HL-60 (cell line): ENCODE data around the gene MAMSTR.

Experiments used
- POLR2AphosphoS5 ChIP-seq: IDR thresholded peaks from 2 replicates; pipeline ENCODE4 v1.6.1; 2012; ENCODE audit warnings: low read depth
- TF ChIP-seq, protein P1 (sequence below): IDR thresholded peaks from one replicate; pipeline ENCODE4 v1.5.1; 2011; ENCODE audit warnings: low read length, control low read depth, inconsistent platforms; ENCODE audit not compliant: insufficient read depth
- TF ChIP-seq, protein P2 (sequence below): IDR thresholded peaks from 2 replicates; pipeline ENCODE4 v1.6.1; 2012; ENCODE audit warnings: low read depth; ENCODE audit not compliant: insufficient replicate concordance

DNA sequence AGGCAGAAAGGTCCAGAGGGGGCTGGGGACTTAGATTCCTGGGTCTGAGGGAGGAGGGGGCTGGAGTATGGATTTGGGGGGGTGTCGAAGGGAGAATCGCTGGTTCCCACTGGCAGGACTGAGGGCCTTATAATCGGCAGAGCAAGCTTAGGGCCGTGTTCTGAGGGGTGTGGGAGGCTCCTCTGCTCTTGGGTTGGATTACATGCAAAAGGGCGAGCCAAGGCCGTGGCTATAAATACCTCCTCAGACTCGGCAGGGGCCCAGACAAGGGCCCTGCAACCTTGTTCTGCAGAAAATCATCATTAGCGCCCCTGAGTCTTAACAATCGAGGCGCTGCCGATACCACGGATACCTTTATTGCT lies 707 bp upstream of the MAMSTR start:
- TF ChIP-seq, protein P1, sequence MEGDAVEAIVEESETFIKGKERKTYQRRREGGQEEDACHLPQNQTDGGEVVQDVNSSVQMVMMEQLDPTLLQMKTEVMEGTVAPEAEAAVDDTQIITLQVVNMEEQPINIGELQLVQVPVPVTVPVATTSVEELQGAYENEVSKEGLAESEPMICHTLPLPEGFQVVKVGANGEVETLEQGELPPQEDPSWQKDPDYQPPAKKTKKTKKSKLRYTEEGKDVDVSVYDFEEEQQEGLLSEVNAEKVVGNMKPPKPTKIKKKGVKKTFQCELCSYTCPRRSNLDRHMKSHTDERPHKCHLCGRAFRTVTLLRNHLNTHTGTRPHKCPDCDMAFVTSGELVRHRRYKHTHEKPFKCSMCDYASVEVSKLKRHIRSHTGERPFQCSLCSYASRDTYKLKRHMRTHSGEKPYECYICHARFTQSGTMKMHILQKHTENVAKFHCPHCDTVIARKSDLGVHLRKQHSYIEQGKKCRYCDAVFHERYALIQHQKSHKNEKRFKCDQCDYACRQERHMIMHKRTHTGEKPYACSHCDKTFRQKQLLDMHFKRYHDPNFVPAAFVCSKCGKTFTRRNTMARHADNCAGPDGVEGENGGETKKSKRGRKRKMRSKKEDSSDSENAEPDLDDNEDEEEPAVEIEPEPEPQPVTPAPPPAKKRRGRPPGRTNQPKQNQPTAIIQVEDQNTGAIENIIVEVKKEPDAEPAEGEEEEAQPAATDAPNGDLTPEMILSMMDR: no peak
- TF ChIP-seq POLR2AphosphoS5: no peak
- TF ChIP-seq, protein P2, sequence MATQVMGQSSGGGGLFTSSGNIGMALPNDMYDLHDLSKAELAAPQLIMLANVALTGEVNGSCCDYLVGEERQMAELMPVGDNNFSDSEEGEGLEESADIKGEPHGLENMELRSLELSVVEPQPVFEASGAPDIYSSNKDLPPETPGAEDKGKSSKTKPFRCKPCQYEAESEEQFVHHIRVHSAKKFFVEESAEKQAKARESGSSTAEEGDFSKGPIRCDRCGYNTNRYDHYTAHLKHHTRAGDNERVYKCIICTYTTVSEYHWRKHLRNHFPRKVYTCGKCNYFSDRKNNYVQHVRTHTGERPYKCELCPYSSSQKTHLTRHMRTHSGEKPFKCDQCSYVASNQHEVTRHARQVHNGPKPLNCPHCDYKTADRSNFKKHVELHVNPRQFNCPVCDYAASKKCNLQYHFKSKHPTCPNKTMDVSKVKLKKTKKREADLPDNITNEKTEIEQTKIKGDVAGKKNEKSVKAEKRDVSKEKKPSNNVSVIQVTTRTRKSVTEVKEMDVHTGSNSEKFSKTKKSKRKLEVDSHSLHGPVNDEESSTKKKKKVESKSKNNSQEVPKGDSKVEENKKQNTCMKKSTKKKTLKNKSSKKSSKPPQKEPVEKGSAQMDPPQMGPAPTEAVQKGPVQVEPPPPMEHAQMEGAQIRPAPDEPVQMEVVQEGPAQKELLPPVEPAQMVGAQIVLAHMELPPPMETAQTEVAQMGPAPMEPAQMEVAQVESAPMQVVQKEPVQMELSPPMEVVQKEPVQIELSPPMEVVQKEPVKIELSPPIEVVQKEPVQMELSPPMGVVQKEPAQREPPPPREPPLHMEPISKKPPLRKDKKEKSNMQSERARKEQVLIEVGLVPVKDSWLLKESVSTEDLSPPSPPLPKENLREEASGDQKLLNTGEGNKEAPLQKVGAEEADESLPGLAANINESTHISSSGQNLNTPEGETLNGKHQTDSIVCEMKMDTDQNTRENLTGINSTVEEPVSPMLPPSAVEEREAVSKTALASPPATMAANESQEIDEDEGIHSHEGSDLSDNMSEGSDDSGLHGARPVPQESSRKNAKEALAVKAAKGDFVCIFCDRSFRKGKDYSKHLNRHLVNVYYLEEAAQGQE: no peak
